Measurements from ENCODE around the gene LRRC7.

DNA sequence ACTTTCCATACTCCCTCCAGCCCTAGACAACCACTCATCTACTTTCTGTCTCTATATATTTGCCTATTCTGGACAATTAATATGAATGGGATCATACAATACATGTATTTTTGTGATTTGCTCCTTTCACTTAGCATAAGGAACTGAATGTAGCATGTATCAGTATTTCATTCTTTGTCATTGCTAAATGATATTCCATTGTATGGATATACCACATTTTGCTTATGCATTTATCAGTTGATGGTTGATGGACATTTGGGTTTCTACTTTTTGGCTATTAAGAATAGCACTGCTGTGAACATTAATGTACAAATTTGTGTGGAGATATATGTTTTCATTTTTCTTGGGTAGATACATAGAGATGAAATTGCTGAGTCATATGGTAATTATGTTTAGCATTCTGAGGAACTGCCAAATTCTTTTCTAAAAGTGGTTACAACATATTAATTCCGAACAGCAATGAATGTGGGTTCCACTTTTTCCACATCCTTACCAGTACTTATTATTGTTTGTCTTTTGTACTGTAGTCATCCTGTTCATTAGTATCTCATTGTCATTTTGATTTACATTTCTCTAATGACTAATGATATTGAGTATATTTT, 516.7 kb downstream of the LRRC7 start:
- TF ChIP-seq MAX (IDR thresholded peaks at IDR 0.05) (no peak), CBX5 (CRISPR knock-in tag; IDR thresholded peaks at IDR 0.05; ENCODE audit: borderline replicate concordance) (no peak), ZC3H4 (CRISPR knock-in tag; IDR thresholded peaks at IDR 0.05; ENCODE audit: borderline replicate concordance) (no peak), ZNF451 (CRISPR knock-in tag; IDR thresholded peaks at IDR 0.05) (no peak)
- TF ChIP-seq, protein P1, sequence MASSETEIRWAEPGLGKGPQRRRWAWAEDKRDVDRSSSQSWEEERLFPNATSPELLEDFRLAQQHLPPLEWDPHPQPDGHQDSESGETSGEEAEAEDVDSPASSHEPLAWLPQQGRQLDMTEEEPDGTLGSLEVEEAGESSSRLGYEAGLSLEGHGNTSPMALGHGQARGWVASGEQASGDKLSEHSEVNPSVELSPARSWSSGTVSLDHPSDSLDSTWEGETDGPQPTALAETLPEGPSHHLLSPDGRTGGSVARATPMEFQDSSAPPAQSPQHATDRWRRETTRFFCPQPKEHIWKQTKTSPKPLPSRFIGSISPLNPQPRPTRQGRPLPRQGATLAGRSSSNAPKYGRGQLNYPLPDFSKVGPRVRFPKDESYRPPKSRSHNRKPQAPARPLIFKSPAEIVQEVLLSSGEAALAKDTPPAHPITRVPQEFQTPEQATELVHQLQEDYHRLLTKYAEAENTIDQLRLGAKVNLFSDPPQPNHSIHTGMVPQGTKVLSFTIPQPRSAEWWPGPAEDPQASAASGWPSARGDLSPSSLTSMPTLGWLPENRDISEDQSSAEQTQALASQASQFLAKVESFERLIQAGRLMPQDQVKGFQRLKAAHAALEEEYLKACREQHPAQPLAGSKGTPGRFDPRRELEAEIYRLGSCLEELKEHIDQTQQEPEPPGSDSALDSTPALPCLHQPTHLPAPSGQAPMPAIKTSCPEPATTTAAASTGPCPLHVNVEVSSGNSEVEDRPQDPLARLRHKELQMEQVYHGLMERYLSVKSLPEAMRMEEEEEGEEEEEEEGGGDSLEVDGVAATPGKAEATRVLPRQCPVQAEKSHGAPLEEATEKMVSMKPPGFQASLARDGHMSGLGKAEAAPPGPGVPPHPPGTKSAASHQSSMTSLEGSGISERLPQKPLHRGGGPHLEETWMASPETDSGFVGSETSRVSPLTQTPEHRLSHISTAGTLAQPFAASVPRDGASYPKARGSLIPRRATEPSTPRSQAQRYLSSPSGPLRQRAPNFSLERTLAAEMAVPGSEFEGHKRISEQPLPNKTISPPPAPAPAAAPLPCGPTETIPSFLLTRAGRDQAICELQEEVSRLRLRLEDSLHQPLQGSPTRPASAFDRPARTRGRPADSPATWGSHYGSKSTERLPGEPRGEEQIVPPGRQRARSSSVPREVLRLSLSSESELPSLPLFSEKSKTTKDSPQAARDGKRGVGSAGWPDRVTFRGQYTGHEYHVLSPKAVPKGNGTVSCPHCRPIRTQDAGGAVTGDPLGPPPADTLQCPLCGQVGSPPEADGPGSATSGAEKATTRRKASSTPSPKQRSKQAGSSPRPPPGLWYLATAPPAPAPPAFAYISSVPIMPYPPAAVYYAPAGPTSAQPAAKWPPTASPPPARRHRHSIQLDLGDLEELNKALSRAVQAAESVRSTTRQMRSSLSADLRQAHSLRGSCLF (CRISPR knock-in tag; IDR thresholded peaks at IDR 0.05; ENCODE audit: borderline replicate concordance), result no peak

Measured in HepG2 (cell line).